ENCODE measurements around the gene ADAMTS20. TPM values are rescaled to one million over a fixed set of nuclear protein-coding genes. Genes with fewer than 3 reads are reported as not detected.
"Not testable (repeated sequence)": the region's sequence is repeated elsewhere in the genome, so short reads cannot be mapped to it uniquely, and the experiment has no call there.

ADAMTS20 gene
- total RNA-seq, 1 donor from 2014 or later = not detected

- no peaks in the 10 kb centered on the region for H3K9me3 Mint-ChIP-seq
- H3K4me1 Mint-ChIP-seq = no peaks in the 10 kb centered on the region
- no peaks in the 10 kb centered on the region for H3K27me3 Mint-ChIP-seq
- intact Hi-C loops (cut with micrococcal nuclease) = no loop called here
- H3K27ac Mint-ChIP-seq = no peak overlapping the region
- no peak overlapping the region for H3K4me3 Mint-ChIP-seq
- H3K36me3 Mint-ChIP-seq (ENCODE audit: low read depth) = no peaks in the 10 kb centered on the region
- no peak for DNase-seq
Measured at GRCh38 chr12:43370263-43370662, 181.7 kb downstream of the ADAMTS20 start.

GRCh38 chr12:43362910-43363694, 188.9 kb downstream of the ADAMTS20 start:
- H3K27ac Mint-ChIP-seq = no peak overlapping the region
- H3K4me3 Mint-ChIP-seq = no peak overlapping the region
- intact Hi-C loops (cut with micrococcal nuclease) = no loop called here
- H3K9me3 Mint-ChIP-seq = no peaks in the 10 kb centered on the region
- DNase-seq = no peak
- no peaks in the 10 kb centered on the region for H3K36me3 Mint-ChIP-seq (ENCODE audit: low read depth)
- H3K27me3 Mint-ChIP-seq = no peaks in the 10 kb centered on the region
- no peaks in the 10 kb centered on the region for H3K4me1 Mint-ChIP-seq

- Mint-ChIP-seq H3K4me3 (no peak overlapping the region), H3K4me1 (no peaks in the 10 kb centered on the region), H3K36me3 (ENCODE audit: low read depth) (no peaks in the 10 kb centered on the region), H3K27me3 (no peaks in the 10 kb centered on the region), H3K9me3 (no peaks in the 10 kb centered on the region), H3K27ac (no peak overlapping the region)
- intact Hi-C loops (cut with micrococcal nuclease) = no loop called here
- DNase-seq = no peak
Measured at GRCh38 chr12:43361031-43361710, 190.8 kb downstream of the ADAMTS20 start.

- H3K9me3 Mint-ChIP-seq = not testable (repeated sequence)
Measured at GRCh38 chr12:43360001-43360400, 192.0 kb downstream of the ADAMTS20 start.

DNA sequence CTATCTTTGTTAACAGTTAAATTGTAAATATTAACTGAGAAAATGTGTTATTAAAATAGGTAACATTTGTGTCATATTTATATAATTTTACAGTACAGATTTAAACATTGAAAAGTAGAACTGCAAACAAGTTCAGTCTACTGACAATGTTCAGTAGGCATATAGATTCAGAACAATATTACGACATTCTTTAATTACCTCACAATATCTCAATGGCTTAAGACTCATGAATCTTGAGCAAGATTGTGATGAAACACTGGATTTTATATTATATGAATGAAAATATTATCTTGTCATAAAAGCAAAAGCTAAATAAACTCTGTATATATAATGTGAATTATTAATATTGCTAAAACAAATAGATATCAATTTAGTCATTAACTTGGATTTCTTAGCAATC, 194.9 kb downstream of the ADAMTS20 start:
- no peaks in the 10 kb centered on the region for H3K4me1 Mint-ChIP-seq
- H3K9me3 Mint-ChIP-seq = no peaks in the 10 kb centered on the region

More at GRCh38 chr12:43360001-43360400, 192.0 kb downstream of the ADAMTS20 start:
- H3K36me3 Mint-ChIP-seq (ENCODE audit: low read depth); H3K4me3 Mint-ChIP-seq; H3K4me1 Mint-ChIP-seq; H3K27ac Mint-ChIP-seq; H3K27me3 Mint-ChIP-seq; intact Hi-C loops (cut with micrococcal nuclease); DNase-seq: not testable (repeated sequence)

GRCh38 chr12:43352001-43352400, 200.0 kb downstream of the ADAMTS20 start:
- H3K36me3 Mint-ChIP-seq (ENCODE audit: low read depth) = no peaks in the 10 kb centered on the region
- no peaks in the 10 kb centered on the region for H3K4me1 Mint-ChIP-seq
- intact Hi-C loops (cut with micrococcal nuclease) = no loop called here
- H3K27me3 Mint-ChIP-seq = no peaks in the 10 kb centered on the region
- no peak overlapping the region for H3K27ac Mint-ChIP-seq
- no peaks in the 10 kb centered on the region for H3K9me3 Mint-ChIP-seq
- no peak for DNase-seq
- no peak overlapping the region for H3K4me3 Mint-ChIP-seq

More for the DNA sequence above, 194.9 kb downstream of the ADAMTS20 start:
- intact Hi-C loops (cut with micrococcal nuclease) = no loop called here
- Mint-ChIP-seq H3K27me3 (no peaks in the 10 kb centered on the region), H3K27ac (no peak overlapping the region), H3K4me3 (no peak overlapping the region), H3K36me3 (ENCODE audit: low read depth) (no peaks in the 10 kb centered on the region)
- DNase-seq = no peak

DNA sequence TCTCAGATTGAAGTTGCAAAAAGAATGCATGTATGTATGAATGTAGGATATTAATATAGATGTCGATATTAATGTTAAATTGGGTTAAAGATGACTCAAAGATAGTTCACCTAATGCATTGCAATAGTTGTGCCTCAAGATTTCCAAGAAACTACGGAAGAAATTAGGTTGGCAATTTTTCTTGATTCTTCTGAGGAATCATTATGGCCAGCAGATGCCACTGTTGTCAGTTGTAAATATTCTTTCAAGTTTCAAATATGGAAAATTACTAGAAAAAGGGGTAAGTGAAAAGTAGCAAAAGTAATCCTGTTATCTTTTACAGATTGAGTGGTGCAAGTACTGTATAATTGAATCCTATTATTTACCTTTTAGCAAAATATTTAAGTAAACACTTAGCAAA, 202.1 kb downstream of the ADAMTS20 start:
- Mint-ChIP-seq H3K9me3 (no peaks in the 10 kb centered on the region), H3K27me3 (no peaks in the 10 kb centered on the region), H3K4me1 (no peaks in the 10 kb centered on the region), H3K27ac (no peak overlapping the region), H3K4me3 (no peak overlapping the region), H3K36me3 (ENCODE audit: low read depth) (no peaks in the 10 kb centered on the region)
- DNase-seq = no peak
- intact Hi-C loops (cut with micrococcal nuclease) = no loop called here

GRCh38 chr12:43348221-43348620, 203.8 kb downstream of the ADAMTS20 start:
- Mint-ChIP-seq H3K4me3 (no peak overlapping the region), H3K27me3 (no peaks in the 10 kb centered on the region), H3K4me1 (no peaks in the 10 kb centered on the region), H3K27ac (no peak overlapping the region), H3K36me3 (ENCODE audit: low read depth) (no peaks in the 10 kb centered on the region), H3K9me3 (peaks cover 2% of the 10 kb centered on the region)
- no peak for DNase-seq
- intact Hi-C loops (cut with micrococcal nuclease) = no loop called here

- no peak overlapping the region for H3K4me3 Mint-ChIP-seq
- H3K27ac Mint-ChIP-seq = no peak overlapping the region
- peaks cover 4% of the 10 kb centered on the region for H3K9me3 Mint-ChIP-seq
- DNase-seq = no peak
- no peaks in the 10 kb centered on the region for H3K36me3 Mint-ChIP-seq (ENCODE audit: low read depth)
- H3K27me3 Mint-ChIP-seq = no peaks in the 10 kb centered on the region
- intact Hi-C loops (cut with micrococcal nuclease) = no loop called here
- no peaks in the 10 kb centered on the region for H3K4me1 Mint-ChIP-seq
Measured at GRCh38 chr12:43347026-43347425, 205.0 kb downstream of the ADAMTS20 start.

- intact Hi-C loops (cut with micrococcal nuclease) = no loop called here
- no peak overlapping the region for H3K27ac Mint-ChIP-seq
- no peak overlapping the region for H3K4me3 Mint-ChIP-seq
- no peak for DNase-seq
- no peaks in the 10 kb centered on the region for H3K27me3 Mint-ChIP-seq
- no peaks in the 10 kb centered on the region for H3K36me3 Mint-ChIP-seq (ENCODE audit: low read depth)
- peaks cover 4% of the 10 kb centered on the region for H3K9me3 Mint-ChIP-seq
- no peaks in the 10 kb centered on the region for H3K4me1 Mint-ChIP-seq
Measured at GRCh38 chr12:43345023-43345422, 207.0 kb downstream of the ADAMTS20 start.

GRCh38 chr12:43341785-43342313, 210.2 kb downstream of the ADAMTS20 start:
- H3K27me3 Mint-ChIP-seq; H3K4me1 Mint-ChIP-seq; intact Hi-C loops (cut with micrococcal nuclease); H3K4me3 Mint-ChIP-seq; DNase-seq; H3K9me3 Mint-ChIP-seq; H3K36me3 Mint-ChIP-seq (ENCODE audit: low read depth); H3K27ac Mint-ChIP-seq: not testable (repeated sequence)

DNA sequence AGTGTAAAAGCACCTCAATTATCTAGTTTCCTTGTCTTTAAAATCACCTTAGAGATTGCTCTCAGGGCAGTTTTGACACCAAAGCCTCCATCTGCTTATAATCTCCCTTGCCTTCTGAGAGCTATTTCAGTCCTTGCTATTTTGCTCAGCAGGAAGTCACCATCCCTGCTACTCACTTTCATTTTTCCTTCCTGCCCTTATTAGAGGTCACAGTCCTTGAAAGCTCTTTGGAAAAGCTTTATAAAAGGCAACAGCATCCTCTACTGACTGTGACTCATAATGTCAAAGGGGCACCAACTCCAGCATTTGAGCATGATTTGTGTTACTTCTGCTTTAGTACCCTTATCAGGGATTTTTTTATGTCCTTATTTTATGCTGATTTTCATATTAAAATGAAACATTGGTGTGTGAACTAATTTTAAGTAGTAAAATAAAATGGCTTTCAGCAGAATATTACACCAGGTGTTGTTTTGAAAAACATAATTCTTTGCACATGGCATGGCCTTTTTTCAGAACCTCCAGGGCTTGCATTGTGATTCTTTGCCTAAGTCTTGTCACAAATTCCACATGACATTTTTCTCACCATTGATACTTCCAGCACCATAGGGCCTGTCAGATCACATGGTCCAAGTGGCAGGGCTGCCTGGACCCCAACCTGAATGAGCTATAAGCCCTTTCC, 213.0 kb downstream of the ADAMTS20 start:
- intact Hi-C loops (cut with micrococcal nuclease) = no loop called here
- Mint-ChIP-seq H3K4me3 (no peak overlapping the region), H3K9me3 (peaks cover 4% of the 10 kb centered on the region), H3K4me1 (peaks cover 1% of the 10 kb centered on the region), H3K27ac (no peak overlapping the region), H3K27me3 (no peaks in the 10 kb centered on the region), H3K36me3 (ENCODE audit: low read depth) (no peaks in the 10 kb centered on the region)
- no peak for DNase-seq

DNA sequence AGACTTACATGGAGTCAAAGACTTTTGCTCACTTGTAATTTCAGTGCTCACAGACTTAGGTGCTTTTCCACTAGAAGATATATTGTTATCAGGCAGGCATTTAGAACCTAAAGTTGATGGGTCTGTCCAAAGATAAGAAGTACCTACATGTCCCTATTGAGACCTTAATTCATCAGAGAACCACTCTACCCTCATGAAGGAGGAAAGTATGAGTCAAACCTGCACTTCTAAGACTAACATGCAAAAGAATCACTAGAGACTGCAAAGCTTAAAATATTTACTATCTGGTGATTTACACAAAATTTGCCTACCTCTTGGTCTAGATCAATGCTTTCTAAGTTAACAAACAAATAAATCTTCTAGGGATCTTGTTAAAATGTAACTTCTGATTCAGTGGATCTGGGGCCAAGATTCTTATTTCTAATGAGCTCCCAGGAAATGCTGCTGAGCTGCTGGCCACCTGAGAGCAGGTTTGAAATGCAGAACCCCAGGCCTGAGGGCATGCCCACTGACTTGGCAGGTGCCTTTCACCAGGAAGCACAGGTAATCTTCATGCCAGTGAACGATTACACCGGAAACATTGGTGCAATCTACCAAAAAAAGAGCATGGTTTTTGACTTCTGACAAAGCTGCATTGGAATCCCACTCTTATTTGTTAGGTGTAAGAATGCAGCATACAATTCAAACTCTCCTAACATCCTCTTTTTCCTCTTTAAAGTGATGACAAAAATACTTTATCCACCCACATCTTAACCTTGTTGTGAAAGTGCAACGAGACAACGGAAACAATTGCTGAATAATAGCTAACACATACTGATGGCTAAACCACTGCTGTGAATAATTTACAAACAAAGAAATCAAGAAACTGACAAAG, 214.2 kb downstream of the ADAMTS20 start:
- no peaks in the 10 kb centered on the region for H3K9me3 Mint-ChIP-seq
- DNase-seq = no peak
- H3K27ac Mint-ChIP-seq = no peak overlapping the region
- peaks cover 1% of the 10 kb centered on the region for H3K4me1 Mint-ChIP-seq
- no peaks in the 10 kb centered on the region for H3K36me3 Mint-ChIP-seq (ENCODE audit: low read depth)
- no peaks in the 10 kb centered on the region for H3K27me3 Mint-ChIP-seq
- H3K4me3 Mint-ChIP-seq = no peak overlapping the region
- intact Hi-C loops (cut with micrococcal nuclease) = no loop called here

Measured in activated CD4-positive, alpha-beta T cell treated with anti-CD3 and anti-CD28 coated beads, Interleukin-2, amount 10 ng/mL, durations not matched to agents 24 days and 14 days (primary cell).